Activated CD4-positive, alpha-beta T cell treated with anti-CD3 and anti-CD28 coated beads, Interleukin-2, amount 50 U/mL, for 48 hours (primary cell): ENCODE measurements around the gene F11R.
"Not testable (repeated sequence)": the region's sequence is repeated elsewhere in the genome, so short reads cannot be mapped to it uniquely, and the experiment has no call there.

Source experiments
- DNase-seq, 2 experiments: peaks; one replicate each; pipeline ENCODE4 v3.0.0-alpha.2; 2020

F11R gene

GRCh38 chr1:160961419-160961818 lies 59.5 kb downstream of the F11R start:
- no peak for DNase-seq

- no peak for DNase-seq
Observed at GRCh38 chr1:160956966-160957365, 64.0 kb downstream of the F11R start.

- DNase-seq, result peak; percentile 32 to 55
Observed at GRCh38 chr1:160954158-160955104, 66.5 kb downstream of the F11R start, which contains the start of gene ITLN2. Gene ITLN2 (minus strand): TSS chr1:160954809. CDS start chr1:160954741, 68 bp downstream.

GRCh38 chr1:160953030-160953429 lies 67.9 kb downstream of the F11R start:
- no peak for DNase-seq

GRCh38 chr1:160952129-160952510 lies 68.8 kb downstream of the F11R start:
- DNase-seq, result no peak

- DNase-seq, result peak; percentile 70 to 77
Observed at GRCh38 chr1:160951443-160952128, 69.4 kb downstream of the F11R start.

GRCh38 chr1:160950657-160951056 lies 70.3 kb downstream of the F11R start:
- DNase-seq, result no peak

GRCh38 chr1:160949881-160950280 lies 71.1 kb downstream of the F11R start:
- DNase-seq, result no peak

GRCh38 chr1:160949216-160949880 lies 71.6 kb downstream of the F11R start:
- not testable (repeated sequence) for DNase-seq

- DNase-seq, result not testable (repeated sequence)
Observed at GRCh38 chr1:160947174-160947759, 73.7 kb downstream of the F11R start.

GRCh38 chr1:160945881-160946280 lies 75.1 kb downstream of the F11R start:
- DNase-seq, result not testable (repeated sequence)
